GF-D8 (cell line): ENCODE results near the gene MINDY4.

ENCODE experiments used
- DNase-seq: peaks from one replicate; lab custom pipeline; 2025; lab: John Stamatoyannopoulos, UW

The MINDY4 gene

DNA sequence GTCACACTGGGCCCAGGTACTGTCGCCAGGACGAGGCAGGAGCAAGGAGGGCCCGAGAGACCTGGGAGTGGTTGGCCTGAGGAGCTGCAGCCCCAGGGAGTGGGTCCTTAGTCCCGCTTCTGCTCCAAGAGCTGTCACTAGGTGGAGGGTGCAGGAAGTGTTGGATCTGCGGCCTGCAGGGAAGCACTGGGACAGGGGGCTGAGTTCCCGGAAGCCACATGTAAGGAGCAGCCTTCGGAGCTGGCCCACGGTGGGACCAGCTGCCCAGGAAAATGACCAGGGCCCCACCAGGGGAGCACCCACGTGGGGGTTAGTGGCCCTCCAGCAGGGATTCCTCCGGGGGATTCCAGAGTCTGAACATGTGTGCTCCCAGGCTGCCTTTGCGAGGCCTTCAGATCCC, 131.2 kb downstream of the MINDY4 start:
- no peak for DNase-seq

DNA sequence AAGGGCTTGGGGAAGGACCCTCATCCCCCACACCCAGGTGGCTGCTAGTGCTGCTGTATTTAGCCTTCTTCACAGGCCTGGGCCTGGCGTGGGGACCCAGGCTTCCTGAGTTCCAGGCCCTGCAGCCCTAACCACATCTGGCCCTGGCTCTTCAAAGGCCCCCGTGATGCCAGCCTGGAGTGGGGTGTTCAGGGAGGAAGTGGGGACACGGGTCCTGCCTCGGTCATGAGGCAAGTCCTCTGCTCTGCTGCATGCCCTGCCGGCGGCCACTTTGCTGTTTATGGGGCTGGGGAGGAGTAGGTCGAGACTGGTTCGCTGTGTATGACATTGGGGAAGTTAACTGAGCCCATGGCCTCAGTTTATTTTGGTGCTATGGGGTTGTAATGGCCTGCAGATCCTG, 131.9 kb downstream of the MINDY4 start:
- DNase-seq, result no peak

DNA sequence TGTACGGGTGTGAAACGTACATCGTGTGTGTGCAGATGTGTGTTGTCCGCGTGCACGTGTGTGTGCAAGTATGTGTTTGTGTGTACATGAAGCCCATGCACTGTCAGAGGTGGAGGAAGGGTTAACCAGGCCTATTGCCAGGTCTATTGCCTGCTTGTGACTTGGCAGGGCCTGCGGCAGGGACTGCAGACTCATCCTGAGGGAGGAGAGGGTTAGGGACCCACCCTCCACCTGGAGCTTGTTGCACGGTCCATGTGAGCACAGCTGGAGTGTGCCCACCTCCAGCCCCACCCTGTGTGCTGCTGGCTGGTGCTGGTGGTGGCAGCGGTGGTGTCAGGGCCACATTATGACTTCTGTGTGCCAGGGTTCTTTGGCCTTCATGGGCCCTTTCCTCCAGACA, 133.3 kb downstream of the MINDY4 start:
- no peak for DNase-seq

DNA sequence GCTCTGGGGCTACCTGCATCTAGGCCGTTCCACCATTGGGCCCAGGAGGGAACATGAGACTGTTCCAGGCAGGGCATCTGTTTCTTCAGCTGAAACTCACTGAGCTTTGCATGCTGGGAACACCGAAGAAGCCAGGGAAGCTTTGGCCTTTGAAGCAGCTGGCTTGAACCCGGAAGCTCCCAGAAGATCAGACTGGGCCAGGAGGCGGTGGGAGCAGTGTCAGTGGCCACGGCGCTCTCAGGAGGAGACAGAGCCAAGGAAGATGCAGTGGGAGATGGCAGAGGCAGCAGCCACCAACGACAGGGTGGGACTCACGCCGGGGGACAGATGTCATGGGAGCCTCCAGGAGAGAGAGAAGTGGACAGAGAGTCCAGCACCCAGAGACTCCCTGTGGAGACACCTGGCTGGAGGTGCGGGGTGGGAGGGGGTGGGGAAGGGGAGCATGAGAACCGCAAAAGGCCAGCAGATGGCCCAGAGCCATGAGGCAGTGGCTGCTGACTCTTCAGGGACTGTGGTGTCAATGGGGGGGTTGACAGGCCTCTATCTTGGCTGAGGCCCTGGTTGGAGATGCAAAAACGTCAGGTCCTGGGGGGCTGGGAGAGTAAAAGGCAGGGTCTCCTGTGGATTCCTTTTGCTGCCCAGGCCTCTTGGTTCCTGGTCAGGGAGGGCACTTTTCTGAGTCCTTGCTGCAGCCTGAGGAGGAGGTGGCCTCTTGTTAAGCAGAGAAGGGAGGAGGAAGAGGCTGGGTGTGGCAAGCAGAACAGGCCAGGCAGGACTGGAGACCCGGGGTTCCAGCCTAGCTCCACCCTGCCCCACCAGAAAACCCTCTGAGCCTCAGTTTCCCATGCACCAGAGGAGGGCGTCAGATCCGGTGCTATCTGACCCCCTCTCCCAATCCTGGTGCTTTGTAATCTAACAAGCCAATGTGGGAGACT, 134.1 kb downstream of the MINDY4 start:
- DNase-seq, result no peak

DNA sequence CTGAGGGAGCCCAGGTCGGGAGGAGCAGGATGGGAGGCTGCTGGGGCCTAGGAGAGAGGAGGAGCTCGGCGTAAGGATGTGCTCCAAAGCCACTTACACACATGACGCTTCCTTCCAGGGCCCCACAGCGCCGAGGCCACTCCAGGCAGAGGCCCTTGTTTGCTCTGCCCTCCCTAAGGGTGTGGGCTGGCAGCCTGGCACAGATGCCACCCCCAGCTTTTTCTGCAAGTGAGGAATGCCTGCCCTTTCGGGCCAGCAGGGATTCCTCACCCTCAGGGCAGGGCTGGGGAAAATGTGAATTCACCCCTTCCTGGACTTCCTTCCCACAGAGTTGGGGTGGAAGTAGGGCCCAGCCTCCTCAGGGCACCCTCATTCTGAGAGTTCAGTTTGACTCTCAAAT, 134.8 kb downstream of the MINDY4 start:
- DNase-seq, result no peak

DNA sequence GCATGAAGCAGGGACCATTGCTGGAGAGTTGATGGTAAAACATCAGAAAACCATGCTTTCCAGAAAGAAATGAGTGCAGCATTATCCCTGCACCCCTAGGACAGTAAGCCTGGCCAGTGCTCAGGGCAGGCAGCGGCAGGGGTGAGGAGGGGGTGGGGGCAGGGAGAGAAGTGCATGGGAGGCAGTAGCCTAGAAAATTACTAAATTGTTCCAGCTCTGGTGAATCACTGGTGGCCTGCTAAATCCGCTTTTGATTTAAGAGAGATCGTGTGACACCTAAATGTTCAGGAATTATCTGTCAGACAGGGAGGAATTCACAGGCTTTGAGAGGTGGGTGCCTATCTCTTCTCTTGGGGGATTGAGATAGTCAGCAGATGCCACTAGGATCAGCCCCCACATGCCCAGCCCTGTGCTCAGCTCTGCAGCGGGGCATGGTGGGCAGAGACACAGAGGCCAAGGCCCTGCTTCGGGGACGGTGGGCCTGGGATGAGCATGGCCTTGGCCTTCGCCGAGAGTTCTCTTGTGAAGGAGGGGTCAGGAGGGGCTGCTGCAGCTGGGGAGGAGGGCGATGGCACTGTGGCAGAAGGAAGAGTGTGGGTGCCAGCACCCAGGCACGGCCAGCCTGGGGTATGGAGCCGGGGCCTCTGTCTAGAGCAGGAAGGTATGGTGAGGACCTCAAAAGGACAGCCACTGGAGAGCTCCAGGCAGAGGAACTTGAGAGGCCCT, 135.5 kb downstream of the MINDY4 start:
- no peak for DNase-seq

DNA sequence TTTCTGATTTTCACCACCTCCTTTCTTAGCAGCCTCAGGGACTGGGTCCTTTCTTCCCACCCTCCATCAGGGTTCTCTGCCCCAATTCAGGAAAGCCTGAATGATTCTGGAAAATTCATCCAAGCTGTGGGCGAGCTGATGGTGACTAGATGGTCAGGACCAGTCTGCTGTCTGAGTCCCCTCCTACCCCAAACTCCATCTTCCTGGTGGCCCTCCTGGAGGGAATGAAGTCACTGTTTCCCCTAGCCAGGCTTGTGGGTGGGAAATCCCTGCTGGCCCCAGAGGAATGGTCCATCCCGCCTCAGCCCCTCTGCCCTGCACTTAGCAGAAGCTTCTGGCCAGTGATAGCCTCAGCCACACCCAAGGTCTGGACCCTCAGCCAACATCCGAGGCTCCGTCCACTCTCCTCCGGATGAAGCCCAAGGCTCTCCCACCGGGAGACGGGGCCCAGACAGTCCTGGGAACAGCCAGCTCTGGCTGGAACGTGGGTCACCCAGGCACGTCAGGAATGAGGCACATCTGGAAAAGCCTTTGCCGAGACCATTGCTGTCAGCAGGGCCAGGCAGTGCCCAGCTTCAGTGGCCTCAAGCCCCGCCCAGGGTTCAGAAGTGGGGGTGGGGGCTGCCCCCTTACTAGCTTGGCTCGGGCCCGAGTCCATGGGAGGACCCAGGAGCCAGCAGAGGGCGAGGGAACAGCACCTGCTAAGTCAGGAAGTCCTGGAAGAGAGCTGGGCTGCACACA, 136.5 kb downstream of the MINDY4 start:
- no peak for DNase-seq

DNA sequence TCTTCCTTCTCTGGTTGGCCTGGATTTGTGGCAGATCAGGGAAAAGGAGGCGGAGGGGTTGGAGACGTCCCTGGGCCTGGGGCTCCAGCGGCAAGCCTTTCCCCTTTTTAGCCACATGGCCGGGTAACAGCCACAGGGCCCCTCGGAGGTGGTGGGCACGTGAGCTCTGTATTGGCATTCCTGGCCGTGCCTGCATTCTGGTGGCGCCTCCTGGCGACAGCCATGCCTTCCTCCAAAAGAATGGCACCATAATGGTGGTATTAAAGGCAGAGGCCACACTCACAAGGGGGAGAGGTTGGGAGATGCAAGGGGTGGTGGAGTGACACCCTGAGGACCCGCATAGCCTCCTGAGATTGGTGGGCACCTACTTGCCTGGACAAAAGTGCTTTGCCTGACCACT, 137.5 kb downstream of the MINDY4 start:
- no peak for DNase-seq

DNA sequence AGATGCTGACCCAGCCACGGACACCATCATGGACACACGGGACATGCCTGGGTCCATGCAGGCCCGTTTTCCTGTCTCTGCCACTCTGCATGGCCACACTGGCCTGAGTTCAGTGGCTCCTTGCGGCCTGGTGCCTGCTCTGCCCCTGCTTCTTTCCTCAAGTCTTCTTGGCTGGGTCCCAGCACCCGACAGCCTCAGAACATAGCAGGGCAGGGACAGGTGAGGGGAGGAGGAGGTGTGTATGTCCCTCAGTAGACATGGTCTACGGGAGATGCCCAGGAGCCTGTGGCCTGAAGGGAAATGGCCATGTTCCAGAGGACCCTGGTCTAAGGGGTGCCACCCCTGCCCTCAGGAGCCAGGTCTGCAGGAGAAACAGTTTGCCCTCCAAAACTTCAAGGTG, 138.2 kb downstream of the MINDY4 start:
- DNase-seq, result no peak

DNA sequence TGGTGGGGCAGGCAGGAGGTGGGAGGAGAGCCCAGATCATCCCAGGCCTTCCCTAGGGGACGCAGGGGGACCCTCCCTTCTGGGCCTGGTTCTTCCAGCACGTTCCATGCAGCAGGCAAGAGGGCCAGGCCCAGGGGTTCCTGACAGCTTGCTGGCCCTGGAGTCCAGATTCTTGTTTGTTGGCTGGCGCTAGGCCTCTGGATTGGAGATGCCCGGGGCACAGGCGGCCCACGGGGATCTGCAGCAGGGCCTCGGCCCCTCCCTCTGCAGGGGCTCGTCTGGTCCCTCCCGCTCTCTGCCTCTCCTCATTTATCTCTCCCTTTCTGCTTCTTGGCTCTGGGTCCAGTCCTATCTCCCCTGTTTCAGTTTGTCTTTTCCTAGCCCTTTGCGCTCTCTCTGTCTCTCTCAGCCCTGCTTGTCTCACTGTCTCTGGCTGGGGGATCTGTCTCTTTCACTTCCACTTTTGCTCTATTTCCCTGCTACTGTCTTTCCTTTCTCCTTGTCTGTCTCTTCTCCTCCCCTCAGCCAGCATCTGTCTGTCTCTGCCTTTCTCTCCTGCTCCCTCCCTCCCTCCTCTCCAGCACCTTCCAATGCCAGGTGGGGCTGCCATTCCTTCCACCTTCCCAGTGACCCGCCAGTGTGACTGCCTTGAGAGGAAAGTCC, 139.3 kb downstream of the MINDY4 start:
- no peak for DNase-seq

DNA sequence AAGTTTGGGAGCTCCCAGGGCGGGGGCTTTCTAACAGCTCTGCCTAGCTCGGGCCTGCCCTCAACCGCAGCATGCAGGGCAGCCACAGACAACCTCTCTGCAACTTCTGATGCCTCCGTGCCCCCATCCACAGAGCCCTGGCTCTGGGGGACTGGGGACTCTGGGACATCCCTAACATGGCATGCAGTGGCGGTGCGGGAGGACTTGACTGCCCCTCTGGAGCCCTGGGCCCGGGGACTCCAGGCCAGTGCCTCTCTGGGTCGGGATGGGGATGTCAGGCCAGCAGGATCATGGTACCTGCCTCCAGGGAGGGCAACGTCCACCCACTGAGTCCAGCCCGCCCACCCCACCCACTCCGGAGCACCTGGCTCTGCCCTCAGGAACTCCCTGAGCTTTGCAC, 139.9 kb downstream of the MINDY4 start:
- DNase-seq, result no peak

DNA sequence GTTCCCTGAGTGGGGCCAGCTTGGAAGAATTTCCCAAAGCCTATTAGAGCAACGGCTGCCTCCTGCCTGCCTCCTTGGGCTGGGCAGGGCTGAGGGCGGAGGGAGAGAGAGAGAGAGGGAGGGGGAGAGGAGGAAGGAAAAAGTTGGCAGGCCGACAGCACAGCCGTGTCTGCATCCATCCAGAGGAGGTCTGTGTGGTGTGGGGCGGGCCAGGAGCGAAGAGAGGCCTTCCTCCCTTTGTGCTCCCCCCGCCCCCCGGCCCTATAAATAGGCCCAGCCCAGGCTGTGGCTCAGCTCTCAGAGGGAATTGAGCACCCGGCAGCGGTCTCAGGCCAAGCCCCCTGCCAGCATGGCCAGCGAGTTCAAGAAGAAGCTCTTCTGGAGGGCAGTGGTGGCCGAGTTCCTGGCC, 140.3 kb downstream of the MINDY4 start, which contains the start of gene AQP1:
AQP1 (plus strand) TSS at position 293 of the 409 bp plus-strand sequence; CDS start at position 350, 57 bp downstream.
- DNase-seq, result no peak

DNA sequence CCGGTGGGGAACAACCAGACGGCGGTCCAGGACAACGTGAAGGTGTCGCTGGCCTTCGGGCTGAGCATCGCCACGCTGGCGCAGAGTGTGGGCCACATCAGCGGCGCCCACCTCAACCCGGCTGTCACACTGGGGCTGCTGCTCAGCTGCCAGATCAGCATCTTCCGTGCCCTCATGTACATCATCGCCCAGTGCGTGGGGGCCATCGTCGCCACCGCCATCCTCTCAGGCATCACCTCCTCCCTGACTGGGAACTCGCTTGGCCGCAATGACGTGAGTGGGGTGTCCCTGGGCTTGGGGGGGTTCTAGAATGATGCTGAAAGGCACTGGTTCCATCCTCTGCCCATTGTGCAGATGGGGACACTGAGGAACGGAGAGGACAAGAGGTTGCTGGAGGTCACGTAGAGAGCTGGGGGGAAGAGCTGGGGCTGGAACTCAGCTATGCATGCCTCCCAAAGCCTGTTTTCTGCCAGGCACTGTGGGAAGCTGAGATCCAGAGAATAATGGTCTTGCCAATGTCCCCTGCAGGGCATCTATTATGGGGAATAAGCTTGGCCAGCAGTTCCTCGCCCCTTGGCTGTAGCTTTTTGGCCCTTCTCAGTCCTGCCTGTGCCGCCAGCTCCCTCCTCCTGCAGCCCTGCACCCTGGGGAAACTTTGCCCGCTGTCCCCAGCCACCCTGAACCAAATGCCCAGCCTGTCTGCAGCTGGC, 141.0 kb downstream of the MINDY4 start:
- DNase-seq, result no peak

DNA sequence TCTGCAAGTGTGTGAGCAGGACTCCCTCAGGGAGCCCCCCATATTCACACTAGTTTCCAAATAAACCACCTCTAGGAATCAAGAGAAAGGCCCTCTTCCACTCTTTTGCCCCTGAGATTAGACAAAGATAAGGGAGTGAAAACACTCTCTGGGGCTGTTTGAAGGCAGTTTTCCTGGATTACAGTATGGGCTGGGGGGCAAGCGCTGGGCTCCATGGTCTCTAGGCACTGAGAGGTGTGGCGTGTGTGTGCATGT, 141.4 kb downstream of the MINDY4 start:
- DNase-seq, result no peak

DNA sequence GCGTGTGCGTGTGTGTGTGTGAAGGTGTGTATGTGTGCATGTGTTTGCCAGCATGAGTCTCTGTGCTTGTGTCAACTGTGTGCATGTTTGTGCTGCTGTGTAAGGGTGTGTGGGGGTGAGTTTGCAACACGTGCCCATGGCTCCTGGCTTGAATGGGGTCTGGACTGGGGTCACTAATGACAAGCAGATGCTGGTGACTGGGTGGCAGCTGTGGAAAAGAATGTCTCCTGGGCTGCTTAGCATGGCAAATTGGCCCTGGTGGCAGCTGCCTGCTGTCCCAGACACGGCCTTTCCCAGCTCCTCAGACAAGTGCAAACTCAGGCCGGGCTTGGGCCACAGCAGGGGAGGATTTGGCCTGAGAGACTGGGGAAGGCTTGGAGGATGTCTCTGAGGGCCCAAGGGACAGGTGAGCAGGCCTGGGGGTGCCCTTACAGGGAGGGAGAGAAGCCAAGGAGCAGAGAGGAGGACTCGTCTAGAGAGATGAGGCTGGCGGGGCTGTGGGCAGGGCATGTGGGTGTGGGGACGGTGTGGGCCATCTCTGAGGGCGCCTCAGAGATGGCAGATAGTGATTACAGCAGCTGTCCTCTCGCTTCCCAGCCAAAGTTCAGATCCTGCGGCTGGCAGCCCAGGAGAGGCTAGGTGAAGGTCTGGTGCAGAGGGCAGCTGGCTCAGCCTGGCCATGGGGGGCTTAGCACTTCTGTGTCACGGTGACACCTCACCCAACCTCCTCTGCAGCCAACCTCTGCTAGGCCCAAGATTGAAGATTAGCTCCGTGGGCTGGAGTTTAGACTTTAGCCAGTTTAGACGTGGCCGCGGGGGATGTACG, 142.0 kb downstream of the MINDY4 start:
- no peak for DNase-seq

DNA sequence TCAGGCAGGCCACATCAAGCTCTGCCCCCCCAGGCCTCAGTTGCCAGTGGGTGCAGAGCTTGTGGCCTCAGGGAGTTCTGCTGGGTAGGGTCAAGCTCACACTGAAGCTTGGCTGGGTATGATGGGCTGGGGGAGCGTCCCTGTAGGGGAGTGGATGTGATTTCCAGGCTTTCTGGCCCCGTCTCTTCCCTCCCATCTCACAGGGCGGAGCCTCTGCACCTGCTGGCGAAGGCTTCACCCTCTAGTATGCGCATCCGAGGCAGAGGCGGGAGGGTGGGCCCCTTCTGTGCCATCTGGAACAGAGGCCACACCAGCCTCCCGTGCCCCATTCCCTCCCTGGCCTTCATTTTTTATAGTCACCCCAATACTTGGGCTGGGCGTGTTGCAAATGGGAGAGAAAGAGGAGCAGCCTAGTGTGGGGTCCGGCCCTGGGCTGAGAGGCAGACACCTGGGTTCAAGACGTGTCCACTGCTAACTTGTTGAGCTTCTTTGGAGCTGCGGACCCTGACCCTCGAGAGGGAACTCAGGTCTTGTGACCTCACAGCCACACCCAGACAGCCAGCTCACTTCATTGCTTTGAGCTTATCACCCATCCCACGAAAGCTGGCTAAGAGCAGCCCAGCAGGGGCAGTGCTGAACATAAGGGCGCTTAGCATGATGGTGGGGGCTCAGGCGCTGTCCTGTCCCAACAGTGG, 142.8 kb downstream of the MINDY4 start:
- no peak for DNase-seq

DNA sequence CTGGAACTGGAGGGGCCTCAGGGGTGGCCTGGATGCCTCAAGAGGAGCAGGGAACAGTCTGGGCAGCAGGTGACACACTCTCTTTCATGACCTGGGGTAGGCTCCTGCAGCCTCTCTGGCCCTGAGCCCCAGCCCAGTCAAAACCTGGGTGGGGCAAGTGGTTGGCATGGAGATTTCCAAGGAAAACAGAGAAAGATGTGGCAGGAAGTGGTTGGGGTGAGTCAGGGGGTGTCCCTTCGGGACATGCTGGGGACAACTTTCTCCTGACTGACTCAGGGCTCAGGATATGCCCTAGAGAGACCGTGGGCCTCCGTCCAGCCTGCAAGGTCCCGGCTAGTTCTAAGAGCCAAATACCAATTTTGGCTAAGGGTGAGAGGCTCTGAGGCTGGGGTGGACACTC, 143.4 kb downstream of the MINDY4 start:
- no peak for DNase-seq

DNA sequence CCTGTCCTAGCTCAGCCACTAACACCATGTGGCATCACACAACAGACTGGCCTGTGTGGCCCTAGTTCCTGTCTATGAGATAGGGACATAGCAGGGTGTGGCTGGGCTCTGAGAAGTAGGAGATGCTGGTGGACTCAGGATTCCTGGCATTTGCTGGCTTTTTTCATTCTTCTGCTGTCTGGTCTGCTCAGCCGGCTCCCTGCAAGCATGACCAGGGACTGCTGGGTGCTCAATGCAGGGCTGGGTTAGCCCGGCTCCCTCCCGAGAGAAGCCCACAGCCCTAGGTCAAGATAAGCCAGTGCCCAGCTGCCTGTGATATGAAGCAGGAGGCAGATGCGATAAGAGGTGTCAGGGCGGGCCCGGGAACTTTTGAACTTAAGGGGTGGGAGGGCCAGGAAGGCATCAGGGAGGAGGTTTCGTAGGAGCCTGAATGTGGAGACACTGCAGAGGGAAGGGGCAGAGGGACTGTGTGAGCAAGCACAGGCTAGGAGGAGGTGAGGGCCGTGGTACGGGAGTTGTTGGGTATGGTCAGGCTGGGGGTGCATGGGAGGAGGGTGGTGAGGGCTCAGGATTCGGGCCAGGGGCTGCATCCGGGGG, 143.9 kb downstream of the MINDY4 start:
- DNase-seq, result no peak

DNA sequence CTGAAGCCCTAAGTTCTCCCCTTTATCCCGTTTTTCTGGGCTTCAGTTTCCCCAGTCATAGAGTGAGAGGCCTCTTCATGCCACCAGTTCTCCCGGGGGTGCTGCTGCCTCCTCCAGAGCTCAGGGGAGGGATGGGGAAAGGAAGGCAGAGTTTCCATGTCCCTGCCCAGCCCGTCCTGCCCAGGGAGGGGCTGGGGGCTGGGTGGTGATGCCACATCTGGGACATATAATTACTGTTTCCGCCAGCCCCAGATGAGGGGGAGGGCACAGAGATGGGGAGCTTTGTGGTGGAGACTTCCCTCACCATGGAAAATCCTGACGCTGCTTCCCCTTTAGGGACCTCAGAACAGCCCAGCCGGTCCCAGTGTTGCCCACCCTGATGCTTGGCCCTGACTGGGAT, 144.5 kb downstream of the MINDY4 start:
- no peak for DNase-seq

DNA sequence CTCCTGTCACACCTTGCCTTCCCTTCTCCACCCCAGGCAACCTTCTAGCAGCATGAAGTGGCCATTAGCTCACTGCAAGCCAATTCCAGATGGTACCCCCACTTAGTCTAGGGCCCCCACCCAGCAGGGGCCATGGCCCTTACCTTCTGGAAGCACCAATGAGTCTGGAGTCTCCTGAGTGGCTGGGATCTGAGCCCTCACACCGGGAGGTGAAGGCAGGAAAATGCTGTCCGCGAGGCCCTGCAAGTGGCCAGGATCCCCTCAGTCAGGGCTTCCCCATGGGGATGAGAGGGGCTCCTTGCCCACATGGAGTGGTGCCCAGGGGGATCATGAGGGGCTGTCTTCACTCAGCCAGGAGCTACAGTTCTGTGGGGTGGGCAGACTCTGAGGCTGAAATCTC, 145.0 kb downstream of the MINDY4 start:
- DNase-seq, result no peak
